ENCODE measurements around the gene PHF12.
A peak's percentile ranks its signal among the peaks of the same experiment; 100 is the strongest.

PHF12 gene

GRCh38 chr17:28947639-28948038 is 3.7 kb downstream of the PHF12 start:
- Histone ChIP-seq H3K4me3 (ENCODE audit: insufficient read depth, low read depth, low read length, poor library complexity, severe bottlenecking) (peak overlapping the region; percentile 94), H3K27me3 (replicated peaks; ENCODE audit: control insufficient read depth, insufficient read depth, low read length, poor library complexity, severe bottlenecking) (no peaks in the 10 kb centered on the region), H3K4me1 (ENCODE audit: control insufficient read depth, insufficient read depth, low read length, poor library complexity, severe bottlenecking) (peaks cover 24% of the 10 kb centered on the region), H3K36me3 (ENCODE audit: control insufficient read depth, insufficient read depth, low read length) (peaks cover 8% of the 10 kb centered on the region), H3K27ac (ENCODE audit: insufficient read depth, low read length, poor library complexity, severe bottlenecking) (peak overlapping the region; percentile 86), H3K9me3 (ENCODE audit: control insufficient read depth, low read length) (no peaks in the 10 kb centered on the region)
- no peak for DNase-seq

- Histone ChIP-seq H3K27me3 (replicated peaks; ENCODE audit: control insufficient read depth, insufficient read depth, low read length, poor library complexity, severe bottlenecking) (no peaks in the 10 kb centered on the region), H3K4me1 (ENCODE audit: control insufficient read depth, insufficient read depth, low read length, poor library complexity, severe bottlenecking) (peaks cover 28% of the 10 kb centered on the region), H3K27ac (ENCODE audit: insufficient read depth, low read length, poor library complexity, severe bottlenecking) (peak overlapping the region; percentile 21), H3K36me3 (ENCODE audit: control insufficient read depth, insufficient read depth, low read length) (peaks cover 8% of the 10 kb centered on the region), H3K4me3 (ENCODE audit: insufficient read depth, low read depth, low read length, poor library complexity, severe bottlenecking) (no peak overlapping the region), H3K9me3 (ENCODE audit: control insufficient read depth, low read length) (no peaks in the 10 kb centered on the region)
- DNase-seq = peak in 1 of 3 donors; percentile 9
Measured at GRCh38 chr17:28946239-28946638, 5.1 kb downstream of the PHF12 start.

- no peak for DNase-seq
- no peak overlapping the region for H3K27ac ChIP-seq (ENCODE audit: insufficient read depth, low read length, poor library complexity, severe bottlenecking)
- H3K27me3 ChIP-seq (replicated peaks; ENCODE audit: control insufficient read depth, insufficient read depth, low read length, poor library complexity, severe bottlenecking) = no peaks in the 10 kb centered on the region
- no peak overlapping the region for H3K4me3 ChIP-seq (ENCODE audit: insufficient read depth, low read depth, low read length, poor library complexity, severe bottlenecking)
- H3K9me3 ChIP-seq (ENCODE audit: control insufficient read depth, low read length) = no peaks in the 10 kb centered on the region
- H3K36me3 ChIP-seq (ENCODE audit: control insufficient read depth, insufficient read depth, low read length) = peaks cover 8% of the 10 kb centered on the region
- H3K4me1 ChIP-seq (ENCODE audit: control insufficient read depth, insufficient read depth, low read length, poor library complexity, severe bottlenecking) = peaks cover 34% of the 10 kb centered on the region
Measured at GRCh38 chr17:28944862-28945741, 6.2 kb downstream of the PHF12 start.

- H3K36me3 ChIP-seq (ENCODE audit: control insufficient read depth, insufficient read depth, low read length) = peaks cover 12% of the 10 kb centered on the region
- H3K27me3 ChIP-seq (replicated peaks; ENCODE audit: control insufficient read depth, insufficient read depth, low read length, poor library complexity, severe bottlenecking) = no peaks in the 10 kb centered on the region
- no peak for DNase-seq
- no peaks in the 10 kb centered on the region for H3K9me3 ChIP-seq (ENCODE audit: control insufficient read depth, low read length)
- no peak overlapping the region for H3K27ac ChIP-seq (ENCODE audit: insufficient read depth, low read length, poor library complexity, severe bottlenecking)
- no peak overlapping the region for H3K4me3 ChIP-seq (ENCODE audit: insufficient read depth, low read depth, low read length, poor library complexity, severe bottlenecking)
- peaks cover 38% of the 10 kb centered on the region for H3K4me1 ChIP-seq (ENCODE audit: control insufficient read depth, insufficient read depth, low read length, poor library complexity, severe bottlenecking)
Measured at GRCh38 chr17:28944343-28944742, 7.0 kb downstream of the PHF12 start.

- H3K9me3 ChIP-seq (ENCODE audit: control insufficient read depth, low read length) = no peaks in the 10 kb centered on the region
- no peak overlapping the region for H3K27ac ChIP-seq (ENCODE audit: insufficient read depth, low read length, poor library complexity, severe bottlenecking)
- no peak for DNase-seq
- peaks cover 30% of the 10 kb centered on the region for H3K4me1 ChIP-seq (ENCODE audit: control insufficient read depth, insufficient read depth, low read length, poor library complexity, severe bottlenecking)
- no peaks in the 10 kb centered on the region for H3K27me3 ChIP-seq (replicated peaks; ENCODE audit: control insufficient read depth, insufficient read depth, low read length, poor library complexity, severe bottlenecking)
- no peak overlapping the region for H3K4me3 ChIP-seq (ENCODE audit: insufficient read depth, low read depth, low read length, poor library complexity, severe bottlenecking)
- H3K36me3 ChIP-seq (ENCODE audit: control insufficient read depth, insufficient read depth, low read length) = peaks cover 18% of the 10 kb centered on the region
Measured at GRCh38 chr17:28942925-28943324, 8.4 kb downstream of the PHF12 start.

GRCh38 chr17:28941251-28941650 is 10.1 kb downstream of the PHF12 start:
- H3K4me3 ChIP-seq (ENCODE audit: insufficient read depth, low read depth, low read length, poor library complexity, severe bottlenecking) = no peak overlapping the region
- H3K9me3 ChIP-seq (ENCODE audit: control insufficient read depth, low read length) = no peaks in the 10 kb centered on the region
- H3K4me1 ChIP-seq (ENCODE audit: control insufficient read depth, insufficient read depth, low read length, poor library complexity, severe bottlenecking) = peaks cover 29% of the 10 kb centered on the region
- no peak for DNase-seq
- no peaks in the 10 kb centered on the region for H3K27me3 ChIP-seq (replicated peaks; ENCODE audit: control insufficient read depth, insufficient read depth, low read length, poor library complexity, severe bottlenecking)
- peaks cover 18% of the 10 kb centered on the region for H3K36me3 ChIP-seq (ENCODE audit: control insufficient read depth, insufficient read depth, low read length)
- H3K27ac ChIP-seq (ENCODE audit: insufficient read depth, low read length, poor library complexity, severe bottlenecking) = no peak overlapping the region

- DNase-seq = no peak
- Histone ChIP-seq H3K4me1 (ENCODE audit: control insufficient read depth, insufficient read depth, low read length, poor library complexity, severe bottlenecking) (peaks cover 25% of the 10 kb centered on the region), H3K9me3 (ENCODE audit: control insufficient read depth, low read length) (no peaks in the 10 kb centered on the region), H3K27me3 (replicated peaks; ENCODE audit: control insufficient read depth, insufficient read depth, low read length, poor library complexity, severe bottlenecking) (no peaks in the 10 kb centered on the region), H3K4me3 (ENCODE audit: insufficient read depth, low read depth, low read length, poor library complexity, severe bottlenecking) (no peak overlapping the region), H3K27ac (ENCODE audit: insufficient read depth, low read length, poor library complexity, severe bottlenecking) (no peak overlapping the region), H3K36me3 (ENCODE audit: control insufficient read depth, insufficient read depth, low read length) (peaks cover 18% of the 10 kb centered on the region)
Measured at GRCh38 chr17:28940675-28941074, 10.6 kb downstream of the PHF12 start.

- DNase-seq = no peak
- Histone ChIP-seq H3K4me3 (ENCODE audit: insufficient read depth, low read depth, low read length, poor library complexity, severe bottlenecking) (no peak overlapping the region), H3K4me1 (ENCODE audit: control insufficient read depth, insufficient read depth, low read length, poor library complexity, severe bottlenecking) (peaks cover 22% of the 10 kb centered on the region), H3K27me3 (replicated peaks; ENCODE audit: control insufficient read depth, insufficient read depth, low read length, poor library complexity, severe bottlenecking) (no peaks in the 10 kb centered on the region), H3K27ac (ENCODE audit: insufficient read depth, low read length, poor library complexity, severe bottlenecking) (no peak overlapping the region), H3K9me3 (ENCODE audit: control insufficient read depth, low read length) (no peaks in the 10 kb centered on the region), H3K36me3 (ENCODE audit: control insufficient read depth, insufficient read depth, low read length) (peaks cover 18% of the 10 kb centered on the region)
Measured at GRCh38 chr17:28940142-28940541, 11.2 kb downstream of the PHF12 start.

GRCh38 chr17:28938552-28938951 is 12.8 kb downstream of the PHF12 start:
- DNase-seq = no peak
- peaks cover 22% of the 10 kb centered on the region for H3K4me1 ChIP-seq (ENCODE audit: control insufficient read depth, insufficient read depth, low read length, poor library complexity, severe bottlenecking)
- peaks cover 18% of the 10 kb centered on the region for H3K36me3 ChIP-seq (ENCODE audit: control insufficient read depth, insufficient read depth, low read length)
- H3K4me3 ChIP-seq (ENCODE audit: insufficient read depth, low read depth, low read length, poor library complexity, severe bottlenecking) = no peak overlapping the region
- no peak overlapping the region for H3K27ac ChIP-seq (ENCODE audit: insufficient read depth, low read length, poor library complexity, severe bottlenecking)
- no peaks in the 10 kb centered on the region for H3K9me3 ChIP-seq (ENCODE audit: control insufficient read depth, low read length)
- no peaks in the 10 kb centered on the region for H3K27me3 ChIP-seq (replicated peaks; ENCODE audit: control insufficient read depth, insufficient read depth, low read length, poor library complexity, severe bottlenecking)

- Histone ChIP-seq H3K27me3 (replicated peaks; ENCODE audit: control insufficient read depth, insufficient read depth, low read length, poor library complexity, severe bottlenecking) (no peaks in the 10 kb centered on the region), H3K27ac (ENCODE audit: insufficient read depth, low read length, poor library complexity, severe bottlenecking) (no peak overlapping the region), H3K4me1 (ENCODE audit: control insufficient read depth, insufficient read depth, low read length, poor library complexity, severe bottlenecking) (peaks cover 21% of the 10 kb centered on the region), H3K36me3 (ENCODE audit: control insufficient read depth, insufficient read depth, low read length) (peaks cover 15% of the 10 kb centered on the region), H3K9me3 (ENCODE audit: control insufficient read depth, low read length) (no peaks in the 10 kb centered on the region), H3K4me3 (ENCODE audit: insufficient read depth, low read depth, low read length, poor library complexity, severe bottlenecking) (no peak overlapping the region)
- no peak for DNase-seq
Measured at GRCh38 chr17:28937044-28937729, 14.1 kb downstream of the PHF12 start.
